SK-N-SH treated with all-trans-retinoic acid at 6 μM for 48 hours (cell line): ENCODE data around the gene SRPK2.

ENCODE experiments used
- CSDC2 ChIP-seq: fragments of 250-450 bp; sonication (Bioruptor Pico); IDR thresholded peaks from 2 replicates; pipeline ENCODE4 v1.5.0; 2020; ENCODE audit warnings: mild to moderate bottlenecking, moderate library complexity
- ESRRG ChIP-seq: fragments of 250-450 bp; sonication (Bioruptor Pico); IDR thresholded peaks from 2 replicates; pipeline ENCODE4 v1.6.1; 2021; ENCODE audit warnings: mild to moderate bottlenecking
- PATZ1 ChIP-seq: fragments of 250-450 bp; sonication (Bioruptor Pico); IDR thresholded peaks from 2 replicates; pipeline ENCODE4 v1.8.0; 2020; ENCODE audit warnings: mild to moderate bottlenecking, moderate library complexity, borderline replicate concordance
- RARB ChIP-seq: fragments of 250-450 bp; sonication (Bioruptor Pico); IDR thresholded peaks from 2 replicates; pipeline ENCODE4 v1.8.0; 2021; ENCODE audit warnings: mild to moderate bottlenecking, moderate library complexity
- SNAI2 ChIP-seq: fragments of 250-450 bp; sonication (Bioruptor Pico); IDR thresholded peaks from 2 replicates; pipeline ENCODE4 v1.5.0; 2020; ENCODE audit warnings: mild to moderate bottlenecking, moderate library complexity
- ZFP3 ChIP-seq: fragments of 250-450 bp; sonication (Bioruptor Pico); IDR thresholded peaks from 2 replicates; pipeline ENCODE4 v1.5.0; 2020; ENCODE audit warnings: mild to moderate bottlenecking, moderate library complexity
- ZFP30 ChIP-seq: fragments of 450-650 bp; formaldehyde crosslinking; IDR thresholded peaks from 2 replicates; pipeline ENCODE4 v1.5.0; 2022; ENCODE audit warnings: mild to moderate bottlenecking, moderate library complexity
- TF ChIP-seq, protein P1 (sequence below): fragments of 250-450 bp; sonication (Bioruptor Pico); IDR thresholded peaks from 2 replicates; pipeline ENCODE4 v1.5.1; 2020; ENCODE audit warnings: low read depth, mild to moderate bottlenecking, moderate library complexity

GRCh38 chr7:105079348-105079747 is 309.4 kb downstream of the SRPK2 start:
- no peak for TF ChIP-seq ESRRG (CRISPR knock-in tag)
- no peak for TF ChIP-seq RARB (CRISPR knock-in tag)
- TF ChIP-seq ZFP30 (CRISPR knock-in tag): no peak
- TF ChIP-seq SNAI2: no peak
- TF ChIP-seq PATZ1 (CRISPR knock-in tag): no peak
- TF ChIP-seq, protein P1, sequence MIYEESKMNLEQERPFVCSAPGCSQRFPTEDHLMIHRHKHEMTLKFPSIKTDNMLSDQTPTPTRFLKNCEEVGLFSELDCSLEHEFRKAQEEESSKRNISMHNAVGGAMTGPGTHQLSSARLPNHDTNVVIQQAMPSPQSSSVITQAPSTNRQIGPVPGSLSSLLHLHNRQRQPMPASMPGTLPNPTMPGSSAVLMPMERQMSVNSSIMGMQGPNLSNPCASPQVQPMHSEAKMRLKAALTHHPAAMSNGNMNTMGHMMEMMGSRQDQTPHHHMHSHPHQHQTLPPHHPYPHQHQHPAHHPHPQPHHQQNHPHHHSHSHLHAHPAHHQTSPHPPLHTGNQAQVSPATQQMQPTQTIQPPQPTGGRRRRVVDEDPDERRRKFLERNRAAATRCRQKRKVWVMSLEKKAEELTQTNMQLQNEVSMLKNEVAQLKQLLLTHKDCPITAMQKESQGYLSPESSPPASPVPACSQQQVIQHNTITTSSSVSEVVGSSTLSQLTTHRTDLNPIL (CRISPR knock-in tag): no peak
- TF ChIP-seq CSDC2 (CRISPR knock-in tag): no peak
- TF ChIP-seq ZFP3 (CRISPR knock-in tag): no peak
